RWPE1 (cell line): ENCODE results near the gene GFI1.

Experiments
- CTCF ChIA-PET: fragments of 350-600 bp; sonication (Branson Sonifier 250); formaldehyde crosslinking; extraction: SDS; loops from one replicate; lab custom pipeline; 2021; lab: Yijun Ruan, JAX
- POLR2A ChIA-PET: fragments of 400-600 bp; formaldehyde crosslinking; extraction: SDS; loops from one replicate; lab custom pipeline; 2020; ENCODE audit warnings: antibody characterized with exemption; ENCODE audit not compliant: low non-redundant PET; lab: Yijun Ruan, JAX
- DNase-seq: peaks from one replicate; pipeline ENCODE4 v3.0.0; 2012; ENCODE audit warnings: low spot score
- H3K27ac ChIP-seq: fragments of 450-650 bp; 2 replicates; pipeline ENCODE4 v1.5.1; 2017
- TF ChIP-seq, protein P1 (sequence below): fragments of 450-650 bp; conservative IDR thresholded peaks from 2 replicates; pipeline ENCODE4 v1.5.1; 2017; ENCODE audit warnings: low read depth, mild to moderate bottlenecking

Gene GFI1

DNA sequence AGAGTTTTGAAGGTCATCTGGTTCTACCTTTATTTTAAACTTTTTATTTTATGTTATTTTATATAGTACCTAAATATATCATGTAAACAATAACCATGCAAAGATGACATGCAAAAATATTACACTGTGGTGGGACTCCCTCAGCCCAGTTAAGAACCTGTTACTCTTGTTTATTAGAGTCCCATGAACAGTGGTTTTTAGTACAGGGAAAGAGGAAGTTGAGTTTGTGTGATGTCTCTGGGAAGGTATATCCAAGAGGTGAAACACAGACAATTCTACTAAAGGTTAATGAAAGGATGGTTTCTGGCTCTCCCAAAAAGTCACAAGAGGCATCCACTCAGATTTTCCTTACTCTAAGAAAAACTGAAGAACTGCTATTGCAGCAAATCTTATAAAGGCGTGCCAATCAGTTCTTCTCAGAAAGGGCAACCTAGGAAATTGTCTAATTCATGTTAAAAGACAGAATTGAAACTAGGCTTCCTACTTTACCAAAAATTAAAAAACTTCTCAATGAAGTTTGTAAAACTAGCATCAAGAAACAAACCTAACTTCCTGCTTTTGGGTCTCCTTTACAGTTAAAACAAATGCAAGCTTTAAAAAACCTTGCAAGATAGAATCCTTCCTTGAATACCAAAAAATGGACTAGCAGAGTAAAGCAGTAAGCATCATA, 19.9 kb downstream of the GFI1 start:
- ChIA-PET CTCF (no interaction called here), POLR2A (no interaction called here)
- no peak overlapping the region for H3K27ac ChIP-seq
- no peak for DNase-seq
- TF ChIP-seq, protein P1, sequence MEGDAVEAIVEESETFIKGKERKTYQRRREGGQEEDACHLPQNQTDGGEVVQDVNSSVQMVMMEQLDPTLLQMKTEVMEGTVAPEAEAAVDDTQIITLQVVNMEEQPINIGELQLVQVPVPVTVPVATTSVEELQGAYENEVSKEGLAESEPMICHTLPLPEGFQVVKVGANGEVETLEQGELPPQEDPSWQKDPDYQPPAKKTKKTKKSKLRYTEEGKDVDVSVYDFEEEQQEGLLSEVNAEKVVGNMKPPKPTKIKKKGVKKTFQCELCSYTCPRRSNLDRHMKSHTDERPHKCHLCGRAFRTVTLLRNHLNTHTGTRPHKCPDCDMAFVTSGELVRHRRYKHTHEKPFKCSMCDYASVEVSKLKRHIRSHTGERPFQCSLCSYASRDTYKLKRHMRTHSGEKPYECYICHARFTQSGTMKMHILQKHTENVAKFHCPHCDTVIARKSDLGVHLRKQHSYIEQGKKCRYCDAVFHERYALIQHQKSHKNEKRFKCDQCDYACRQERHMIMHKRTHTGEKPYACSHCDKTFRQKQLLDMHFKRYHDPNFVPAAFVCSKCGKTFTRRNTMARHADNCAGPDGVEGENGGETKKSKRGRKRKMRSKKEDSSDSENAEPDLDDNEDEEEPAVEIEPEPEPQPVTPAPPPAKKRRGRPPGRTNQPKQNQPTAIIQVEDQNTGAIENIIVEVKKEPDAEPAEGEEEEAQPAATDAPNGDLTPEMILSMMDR, result no peak

DNA sequence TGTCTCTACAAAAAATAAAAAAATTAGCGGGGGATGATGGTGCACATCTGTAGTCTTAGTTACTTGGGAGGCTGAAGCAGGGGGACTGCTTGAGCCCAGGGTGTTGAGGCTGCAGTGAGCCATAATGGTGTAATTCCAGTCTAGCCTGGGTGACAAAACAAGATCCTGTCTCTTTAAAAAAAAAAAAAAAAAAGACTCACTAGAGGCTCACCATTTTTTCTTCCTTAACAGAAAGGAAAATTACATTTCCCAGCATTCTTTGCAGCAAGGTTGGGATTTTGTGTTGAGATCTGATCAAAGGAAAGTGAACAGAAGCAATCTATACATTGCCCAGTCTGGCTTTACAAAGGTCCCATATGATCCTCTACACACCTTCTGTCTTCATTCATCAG, 21.5 kb downstream of the GFI1 start:
- POLR2A ChIA-PET, result no interaction called here
- CTCF ChIA-PET, result no interaction called here
- no peak overlapping the region for H3K27ac ChIP-seq
- TF ChIP-seq, protein P1, result no peak
- no peak for DNase-seq

DNA sequence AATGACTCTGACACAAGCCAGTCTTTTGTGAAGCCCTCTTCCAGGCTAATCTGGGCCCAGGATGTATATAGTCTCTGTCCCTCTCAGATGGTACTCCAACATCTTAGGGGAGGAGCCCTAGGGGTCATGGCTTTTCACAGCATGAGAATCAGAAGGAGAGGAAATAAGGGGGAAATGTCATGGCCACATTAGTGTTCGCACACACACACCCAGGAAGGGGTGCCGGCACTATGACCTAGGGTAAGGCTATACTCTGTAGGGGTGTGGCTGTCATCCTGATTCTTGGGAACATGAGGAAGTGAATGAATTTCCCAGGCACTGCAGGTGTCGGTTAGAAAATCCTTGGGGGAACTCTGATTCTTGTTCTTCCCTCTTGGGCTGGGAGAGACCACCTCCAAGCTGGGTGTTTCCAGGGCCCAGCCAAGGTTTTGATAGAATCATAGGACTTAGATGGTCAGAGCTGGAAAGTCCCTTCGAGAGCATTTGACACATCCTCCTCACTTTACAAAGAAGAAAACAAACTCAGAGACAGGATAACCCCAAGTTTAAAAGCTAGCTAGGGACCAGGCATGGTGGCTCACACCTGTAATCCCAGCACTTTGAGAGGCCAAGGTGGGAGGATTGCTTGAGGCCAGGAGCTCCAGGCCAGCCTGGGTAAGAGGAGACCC, 22.0 kb downstream of the GFI1 start:
- CTCF ChIA-PET, result no interaction called here
- POLR2A ChIA-PET, result no interaction called here
- DNase-seq, result no peak
- no peak overlapping the region for H3K27ac ChIP-seq
- TF ChIP-seq, protein P1, result no peak

DNA sequence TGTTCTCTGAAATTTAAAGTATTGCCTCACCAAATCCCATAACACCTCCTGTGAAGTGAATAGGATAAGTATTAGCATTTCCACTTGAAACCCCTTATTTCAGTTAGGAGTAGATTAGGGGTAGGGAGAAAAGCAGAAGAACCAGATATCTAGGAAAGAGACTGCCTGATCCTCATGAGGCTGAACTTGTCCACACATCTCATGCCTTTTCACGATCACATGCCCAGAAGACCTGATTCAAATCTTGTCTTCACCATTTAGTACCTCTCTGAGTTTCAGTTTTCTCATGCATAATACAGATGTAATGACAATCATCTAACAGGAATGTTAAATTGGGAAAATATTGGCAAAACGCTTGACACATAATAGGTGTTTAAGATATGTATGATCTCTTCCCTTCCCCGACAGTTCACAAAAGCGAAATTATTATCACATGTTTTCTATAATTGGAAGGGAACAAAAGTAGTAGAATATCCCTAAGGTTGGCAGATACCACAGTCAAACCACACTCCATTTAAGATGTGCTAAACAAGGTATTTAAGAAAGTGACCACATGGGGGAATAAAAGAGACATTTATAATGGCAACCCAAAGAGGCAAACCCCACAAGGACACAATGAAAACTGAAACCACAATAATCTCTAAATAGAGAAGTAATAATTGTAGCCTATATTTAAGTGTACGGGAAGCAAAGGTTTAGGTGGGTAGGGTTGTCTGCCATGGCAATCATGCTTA, 25.2 kb downstream of the GFI1 start:
- ChIA-PET POLR2A (no interaction called here), CTCF (interaction anchor here (0.7 kb wide), 1 partner anchor 17 kb away, joined by 3 read pairs; no protein-coding TSS in a partner anchor)
- TF ChIP-seq, protein P1, result no peak
- H3K27ac ChIP-seq, result no peak overlapping the region
- no peak for DNase-seq

DNA sequence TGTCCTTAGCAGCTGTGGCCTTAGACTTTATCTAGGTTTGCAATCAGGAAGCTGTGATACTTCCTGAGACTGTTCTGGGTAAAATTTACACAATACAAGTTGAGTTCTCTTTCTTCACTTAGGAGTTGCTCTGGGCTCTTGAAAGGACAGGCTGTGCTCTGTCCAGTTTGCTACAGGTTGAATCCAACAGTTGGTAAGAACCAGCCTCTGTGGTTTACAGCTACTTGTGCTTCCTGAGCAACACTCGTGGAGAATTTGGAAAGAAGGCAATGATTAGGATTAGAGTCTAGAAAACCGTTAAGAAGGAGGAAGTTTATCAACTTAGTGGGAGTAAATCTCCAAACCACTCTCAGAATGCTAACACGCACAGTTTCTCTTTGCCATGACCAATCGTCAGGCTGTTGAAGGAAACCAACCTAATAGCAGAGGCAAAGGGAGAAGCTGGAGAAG, 26.8 kb downstream of the GFI1 start:
- DNase-seq, result no peak
- ChIA-PET CTCF (interaction anchor here (0.5 to 0.6 kb wide), 2 partner anchors 8 to 147 kb away, joined by 4 to 5 read pairs; no protein-coding TSS in a partner anchor), POLR2A (no interaction called here)
- H3K27ac ChIP-seq, result no peak overlapping the region
- TF ChIP-seq, protein P1, result no peak

DNA sequence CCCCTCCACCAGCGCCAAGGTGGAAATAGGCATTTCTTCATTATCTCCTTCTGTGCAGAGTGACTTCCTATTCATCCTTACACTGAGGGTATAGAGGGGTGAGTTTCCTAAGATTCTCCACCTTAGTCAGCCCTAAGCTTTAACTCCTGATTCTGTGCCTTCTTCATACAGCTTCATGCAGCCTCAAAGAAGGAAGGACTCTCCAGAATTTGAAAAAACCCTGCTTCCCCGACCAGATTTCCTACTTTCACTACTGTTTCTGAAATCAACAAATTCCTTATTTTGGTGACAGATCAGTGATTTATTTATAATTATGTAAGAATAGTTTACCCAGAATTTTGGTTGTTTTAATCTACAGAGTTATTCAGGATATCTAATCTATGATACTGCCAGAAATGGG, 28.6 kb downstream of the GFI1 start:
- DNase-seq, result no peak
- ChIA-PET CTCF (no interaction called here), POLR2A (no interaction called here)
- H3K27ac ChIP-seq, result no peak overlapping the region
- TF ChIP-seq, protein P1, result no peak
